Stimulated activated CD4-positive, alpha-beta T cell treated with anti-CD3 and anti-CD28 coated beads, Interleukin-1b, Interleukin-23, amount 100 ng/mL, for 4 hours (primary cell): ENCODE results near the gene YKT6.

Experiments
- DNase-seq, 2 donors: peaks; one replicate each; pipeline ENCODE4 v3.0.0-alpha.2; 2020; ENCODE audit warnings: low read depth in 2 of 2

YKT6 gene

GRCh38 chr7:44258865-44259546, 58.2 kb downstream of the YKT6 start:
- DNase-seq = no peak

DNA sequence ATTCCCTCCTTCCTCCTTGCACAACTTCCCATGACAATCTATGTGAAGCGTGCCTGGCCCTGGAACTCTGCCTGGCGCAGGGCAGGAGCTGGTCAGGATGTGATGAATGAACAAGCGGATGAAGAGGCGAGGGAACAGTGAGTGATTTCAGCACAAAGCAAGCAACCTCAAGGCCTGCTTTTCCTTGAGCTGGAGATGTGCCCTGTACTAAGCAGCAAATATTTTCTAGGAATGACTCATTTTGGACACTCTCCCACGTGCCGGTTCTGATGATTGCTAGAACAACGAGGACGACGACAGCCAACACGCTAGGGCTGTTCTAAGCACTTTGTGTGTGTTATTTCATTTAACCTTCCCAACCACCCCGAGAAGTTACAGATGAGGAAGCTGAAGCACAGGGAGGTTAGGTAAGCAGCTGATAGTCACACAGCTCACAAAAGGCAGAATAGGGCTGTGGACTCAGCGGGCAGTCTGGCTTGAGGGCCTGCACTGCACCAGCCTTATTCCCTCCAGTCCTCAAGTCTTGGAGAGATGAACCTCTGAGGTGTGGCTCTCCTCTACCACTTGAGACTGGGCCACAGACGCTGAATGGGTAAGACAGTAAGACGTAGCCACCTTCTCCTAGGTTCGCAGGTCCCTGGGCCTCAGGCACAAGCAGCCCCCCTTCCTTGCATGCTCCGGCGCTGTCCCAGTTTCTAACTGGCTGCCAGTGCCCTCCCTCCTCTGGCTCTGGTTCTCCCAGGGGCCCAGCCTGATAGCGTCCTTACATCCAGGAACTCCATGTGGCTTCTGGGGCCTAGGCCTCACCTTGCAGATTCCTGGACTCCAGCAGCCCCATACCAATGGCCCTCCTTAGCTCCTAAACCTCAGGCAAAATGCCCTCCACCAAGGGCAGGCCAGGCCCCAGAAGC, 59.0 kb downstream of the YKT6 start:
- no peak for DNase-seq

GRCh38 chr7:44261240-44261639, 60.5 kb downstream of the YKT6 start:
- no peak for DNase-seq

DNA sequence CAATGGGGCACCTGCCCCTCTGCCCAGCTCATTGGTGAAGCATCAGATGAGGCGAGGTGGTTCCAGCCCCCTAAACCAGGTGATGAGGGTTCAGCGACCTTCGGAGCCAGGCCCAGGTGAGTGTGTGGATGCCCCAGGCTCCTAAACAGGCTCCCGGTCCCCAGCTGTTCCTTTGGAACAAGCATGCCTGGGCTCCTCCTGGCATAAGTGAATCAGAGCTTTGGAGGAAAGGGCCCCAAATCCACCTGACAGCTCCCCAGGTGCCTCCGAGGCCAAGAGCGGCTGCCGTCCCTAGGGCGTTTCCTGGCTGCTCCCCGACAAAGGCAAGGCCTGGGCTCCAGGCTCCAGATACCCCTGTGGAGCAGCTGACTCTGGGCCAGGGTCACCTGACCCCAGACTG, 61.3 kb downstream of the YKT6 start:
- no peak for DNase-seq

- DNase-seq = no peak
Measured at GRCh38 chr7:44263326-44264082, 62.7 kb downstream of the YKT6 start.
